HG03039 (cell line): ENCODE results near the gene TSPAN18.

Experiments used
- ATAC-seq: cut with Tn5 transposase; IDR thresholded peaks from one replicate; pipeline ENCODE4 v1.9.1; 2021; ENCODE audit warnings: mild to moderate bottlenecking, moderate library complexity; ENCODE audit not compliant: unreplicated experiment

TSPAN18 gene

GRCh38 chr11:44840085-44840478, 113.3 kb downstream of the TSPAN18 start:
- ATAC-seq = no peak

DNA sequence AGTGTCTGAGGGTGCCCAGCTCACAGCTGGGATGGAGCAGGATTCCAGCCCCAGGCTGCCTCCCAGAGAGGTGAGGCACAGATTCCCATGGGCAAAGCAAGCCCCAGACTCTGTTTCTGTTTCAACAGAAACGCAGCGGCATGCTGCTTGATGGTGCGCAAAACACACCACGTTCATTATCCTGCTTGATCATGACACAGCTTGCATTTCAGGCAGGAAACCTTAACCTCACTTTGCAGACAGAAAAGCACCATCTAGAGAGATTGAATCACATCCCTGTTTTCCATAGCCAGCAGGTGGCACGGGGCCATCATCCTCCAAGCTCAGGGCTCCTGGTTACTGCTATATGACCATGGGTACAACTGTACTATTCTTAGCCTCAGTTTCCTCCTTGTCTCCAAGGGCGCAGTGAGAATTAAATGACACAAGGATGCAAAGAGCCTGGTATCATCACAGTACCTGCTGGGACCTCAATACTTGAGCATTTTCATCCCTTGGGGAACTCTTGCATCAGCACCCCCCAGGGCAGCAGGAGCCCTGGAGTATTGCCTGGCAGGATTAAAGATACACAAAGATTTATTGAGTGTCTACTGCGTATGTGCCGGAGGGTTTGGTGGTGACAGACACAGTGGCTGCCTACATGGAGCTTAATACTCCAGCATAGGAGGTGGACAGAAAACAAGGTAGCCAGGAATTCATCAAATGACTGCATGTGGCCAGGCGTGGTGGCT, 113.9 kb downstream of the TSPAN18 start:
- no peak for ATAC-seq

GRCh38 chr11:44842220-44842619, 115.5 kb downstream of the TSPAN18 start:
- ATAC-seq = no peak

GRCh38 chr11:44846852-44847251, 120.1 kb downstream of the TSPAN18 start:
- no peak for ATAC-seq

DNA sequence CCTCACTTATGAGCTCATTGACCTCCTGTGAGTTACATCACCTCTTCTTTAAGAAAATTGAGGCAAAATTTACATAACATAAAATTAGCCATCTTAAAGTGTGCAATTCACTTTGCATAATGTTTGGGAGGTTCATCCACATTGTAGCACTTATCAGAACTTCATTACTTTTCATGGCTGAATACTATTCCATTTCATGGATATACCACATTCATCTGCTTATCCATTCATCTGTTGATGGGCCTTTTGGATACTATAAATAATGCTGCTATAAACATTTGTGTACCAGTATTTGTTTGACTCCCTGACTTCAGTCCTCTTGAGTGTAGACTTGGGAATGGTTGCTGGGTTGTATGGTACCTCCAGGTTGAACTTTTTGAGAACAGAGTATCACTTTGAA, 120.6 kb downstream of the TSPAN18 start:
- ATAC-seq = no peak

DNA sequence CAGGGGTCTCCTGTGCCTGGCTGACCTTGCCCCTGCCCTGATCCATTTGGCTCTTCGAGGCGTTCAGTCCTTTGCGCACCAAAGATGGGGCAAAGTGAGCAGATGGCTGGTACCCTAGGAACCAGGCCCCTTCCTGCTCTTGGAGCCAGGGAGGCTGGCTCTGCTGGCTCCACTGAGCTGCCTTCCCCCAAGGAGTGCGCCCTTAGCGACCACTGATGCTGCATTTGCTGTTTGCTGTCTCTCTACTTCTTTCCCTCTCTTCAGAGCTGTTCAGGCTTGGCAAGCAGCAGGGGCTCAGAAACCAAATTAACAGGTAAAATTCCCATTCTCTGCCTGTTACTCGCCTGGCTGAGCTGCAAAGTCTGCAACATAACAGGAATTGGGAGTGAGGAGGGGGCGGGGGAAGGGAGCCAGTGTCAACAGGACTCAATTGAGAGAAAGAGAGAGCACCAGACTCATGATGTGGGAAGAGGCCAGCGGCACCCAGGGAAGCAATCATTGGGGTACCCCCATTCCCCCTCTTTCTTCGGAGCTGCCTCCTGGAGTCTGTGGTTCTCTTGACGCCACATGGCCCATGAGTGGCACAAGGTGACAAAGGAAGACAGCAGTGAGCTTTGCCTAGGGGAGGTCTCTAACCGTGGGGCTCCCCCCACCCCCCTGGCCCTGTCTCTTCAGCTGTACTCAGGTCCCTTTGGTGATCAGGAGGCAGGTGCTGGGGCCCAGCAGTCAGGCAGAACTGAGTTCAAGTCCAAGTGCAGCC, 121.6 kb downstream of the TSPAN18 start:
- ATAC-seq = no peak

DNA sequence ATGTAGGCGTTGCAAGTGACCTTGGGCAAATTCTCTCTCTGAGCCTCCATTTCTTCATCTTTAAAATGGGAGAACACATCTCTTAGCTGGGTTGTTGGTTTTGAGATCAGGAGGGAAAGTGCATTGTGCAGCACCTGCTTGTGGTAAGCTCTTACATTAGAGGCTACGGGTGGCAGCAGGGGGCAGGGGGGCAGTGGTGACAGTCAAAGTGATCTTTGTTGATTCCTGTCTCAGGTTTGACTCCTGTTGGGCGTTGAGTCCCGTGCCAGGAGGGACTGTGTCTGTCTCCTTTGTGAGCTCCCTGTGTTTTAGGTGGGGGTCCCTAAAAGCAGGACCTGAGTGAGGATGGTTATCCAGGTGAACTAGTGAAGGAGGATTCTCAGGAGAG, 122.2 kb downstream of the TSPAN18 start:
- ATAC-seq = no peak

DNA sequence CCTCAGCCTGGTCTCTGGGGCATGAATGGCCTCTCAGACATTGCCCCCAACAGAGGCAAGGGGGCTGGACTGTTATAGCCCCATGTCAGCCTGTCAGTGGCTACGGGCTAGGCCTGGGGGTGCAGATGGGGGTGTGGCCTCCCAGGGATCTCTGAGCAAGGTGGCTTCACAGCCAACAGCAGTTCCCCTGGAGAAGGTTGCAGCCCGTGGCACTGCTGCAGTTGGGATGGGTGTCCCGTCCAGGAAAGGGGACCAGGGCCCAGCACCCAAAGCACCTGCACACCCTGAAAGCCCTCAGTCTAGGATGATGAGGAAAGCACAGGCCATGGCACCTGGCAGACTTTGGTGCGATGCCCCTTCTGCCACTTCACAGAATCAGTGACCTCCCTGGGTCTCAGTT, 122.7 kb downstream of the TSPAN18 start:
- no peak for ATAC-seq

DNA sequence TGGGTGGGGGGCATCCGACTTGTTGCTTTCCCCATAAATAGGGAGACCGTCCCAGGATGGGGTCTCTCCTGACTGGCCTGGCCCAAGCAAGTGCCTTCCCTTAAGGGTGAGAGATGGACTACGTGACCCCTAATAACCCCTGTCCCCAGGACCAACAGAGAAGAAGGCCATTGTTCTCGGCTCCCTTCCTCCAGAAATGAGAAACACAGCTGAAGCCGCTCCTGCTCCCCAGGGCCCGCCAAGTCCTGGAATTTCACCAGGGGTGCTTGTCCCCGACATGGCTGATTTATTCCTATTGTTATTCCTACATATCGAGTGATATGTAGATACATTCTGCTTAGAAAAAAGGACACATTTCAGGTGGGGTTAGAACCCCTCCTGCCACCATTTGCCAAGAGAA, 123.2 kb downstream of the TSPAN18 start:
- ATAC-seq = no peak

GRCh38 chr11:44851496-44851895, 124.7 kb downstream of the TSPAN18 start:
- no peak for ATAC-seq

DNA sequence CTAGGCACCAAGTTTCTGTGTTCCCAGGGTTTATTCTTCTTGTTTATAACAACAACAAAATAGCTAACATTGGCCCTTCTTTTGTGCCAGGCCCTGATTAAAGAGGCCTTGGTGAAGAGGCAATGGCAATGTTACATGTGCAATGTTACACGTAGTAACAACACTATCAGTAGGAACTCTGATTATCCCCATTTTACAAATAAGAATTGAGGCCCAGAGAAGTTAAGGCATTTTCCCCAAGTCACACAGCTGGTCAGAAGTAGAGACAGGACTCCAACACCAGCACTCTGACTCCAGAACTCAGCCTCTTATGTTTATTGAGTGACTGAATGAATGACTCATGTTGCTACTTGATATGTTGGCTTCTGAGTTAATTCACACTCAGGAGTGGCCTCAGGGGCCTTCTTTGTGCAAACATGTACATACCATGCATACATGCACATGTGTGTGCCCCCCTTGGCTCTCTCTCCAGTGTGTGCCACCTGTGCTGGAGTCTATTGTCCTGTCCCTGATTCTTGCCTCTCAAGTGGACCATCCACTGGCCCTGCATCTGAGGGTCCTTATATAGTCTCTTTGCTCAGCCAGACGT, 125.5 kb downstream of the TSPAN18 start:
- ATAC-seq = no peak

GRCh38 chr11:44852952-44853351, 126.2 kb downstream of the TSPAN18 start:
- ATAC-seq = no peak

GRCh38 chr11:44853666-44854065, 126.9 kb downstream of the TSPAN18 start:
- no peak for ATAC-seq

DNA sequence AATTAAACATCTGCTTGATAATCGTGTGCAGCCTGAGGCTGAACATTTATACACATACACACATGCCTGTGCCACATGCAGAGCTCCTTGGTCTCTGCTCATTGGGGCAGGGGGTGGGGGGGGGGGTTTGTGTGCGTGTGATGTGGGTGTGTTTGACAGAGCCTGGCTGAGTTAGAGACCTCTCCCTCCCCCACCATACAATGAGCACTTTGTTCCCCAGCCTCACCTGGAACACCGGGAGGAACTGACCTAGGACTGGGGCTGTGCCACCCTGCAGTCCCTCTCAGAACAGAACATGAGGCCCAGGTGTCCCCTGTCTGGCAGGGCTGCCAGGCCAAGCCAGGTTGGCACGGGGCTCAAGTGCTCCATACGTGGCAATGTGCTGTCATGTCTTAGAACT, 127.3 kb downstream of the TSPAN18 start:
- ATAC-seq = no peak

- ATAC-seq = no peak
These were observed 128.2 kb downstream of the TSPAN18 start for GRCh38 chr11:44854741-44855492.

- no peak for ATAC-seq
These were observed 128.7 kb downstream of the TSPAN18 start for GRCh38 chr11:44855493-44855849.

- ATAC-seq = no peak
These were observed 130.8 kb downstream of the TSPAN18 start for GRCh38 chr11:44857490-44858090.

GRCh38 chr11:44858796-44859527, 132.2 kb downstream of the TSPAN18 start:
- ATAC-seq = no peak

- ATAC-seq = no peak
These were observed 132.8 kb downstream of the TSPAN18 start for GRCh38 chr11:44859528-44859925.

- no peak for ATAC-seq
These were observed 133.6 kb downstream of the TSPAN18 start for GRCh38 chr11:44860346-44860745.
